ENCODE data around the gene NPLOC4. TPM values are rescaled to one million over a fixed set of nuclear protein-coding genes. Genes with fewer than 3 reads are reported as not detected.
A peak's percentile ranks its signal among the peaks of the same experiment; 100 is the strongest.

The NPLOC4 gene
- total RNA-seq, 4 donors from 2014 or later, result 45.8 to 98.5 (median 58.1) TPM

- H3K4me1 ChIP-seq, result peaks cover 8 to 31% of the 10 kb centered on the region in 2 donors
- peak; percentile 28 to 44 for DNase-seq
- intact Hi-C loops (cut with DNase I), result no loop called here
- no peak for TF ChIP-seq POLR2A (IDR thresholded peaks at IDR 0.05)
- TF ChIP-seq, protein P1, sequence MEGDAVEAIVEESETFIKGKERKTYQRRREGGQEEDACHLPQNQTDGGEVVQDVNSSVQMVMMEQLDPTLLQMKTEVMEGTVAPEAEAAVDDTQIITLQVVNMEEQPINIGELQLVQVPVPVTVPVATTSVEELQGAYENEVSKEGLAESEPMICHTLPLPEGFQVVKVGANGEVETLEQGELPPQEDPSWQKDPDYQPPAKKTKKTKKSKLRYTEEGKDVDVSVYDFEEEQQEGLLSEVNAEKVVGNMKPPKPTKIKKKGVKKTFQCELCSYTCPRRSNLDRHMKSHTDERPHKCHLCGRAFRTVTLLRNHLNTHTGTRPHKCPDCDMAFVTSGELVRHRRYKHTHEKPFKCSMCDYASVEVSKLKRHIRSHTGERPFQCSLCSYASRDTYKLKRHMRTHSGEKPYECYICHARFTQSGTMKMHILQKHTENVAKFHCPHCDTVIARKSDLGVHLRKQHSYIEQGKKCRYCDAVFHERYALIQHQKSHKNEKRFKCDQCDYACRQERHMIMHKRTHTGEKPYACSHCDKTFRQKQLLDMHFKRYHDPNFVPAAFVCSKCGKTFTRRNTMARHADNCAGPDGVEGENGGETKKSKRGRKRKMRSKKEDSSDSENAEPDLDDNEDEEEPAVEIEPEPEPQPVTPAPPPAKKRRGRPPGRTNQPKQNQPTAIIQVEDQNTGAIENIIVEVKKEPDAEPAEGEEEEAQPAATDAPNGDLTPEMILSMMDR (IDR thresholded peaks at IDR 0.05), result no peak
- WGBS, 2 donors, result 83 to 84% methylated on average over 15 to 21 of the region's 21 CpGs
- H3K4me3 ChIP-seq (replicated peaks in 1 of 3), result no peak overlapping the region
- no peaks in the 10 kb centered on the region for H3K27me3 ChIP-seq
- H3K27ac ChIP-seq, result no peak overlapping the region
- peaks cover 29 to 35% of the 10 kb centered on the region in 2 donors for H3K36me3 ChIP-seq
- no peaks in the 10 kb centered on the region for H3K9me3 ChIP-seq
Observed at GRCh38 chr17:81557276-81558114, 79.4 kb downstream of the NPLOC4 start.

DNA sequence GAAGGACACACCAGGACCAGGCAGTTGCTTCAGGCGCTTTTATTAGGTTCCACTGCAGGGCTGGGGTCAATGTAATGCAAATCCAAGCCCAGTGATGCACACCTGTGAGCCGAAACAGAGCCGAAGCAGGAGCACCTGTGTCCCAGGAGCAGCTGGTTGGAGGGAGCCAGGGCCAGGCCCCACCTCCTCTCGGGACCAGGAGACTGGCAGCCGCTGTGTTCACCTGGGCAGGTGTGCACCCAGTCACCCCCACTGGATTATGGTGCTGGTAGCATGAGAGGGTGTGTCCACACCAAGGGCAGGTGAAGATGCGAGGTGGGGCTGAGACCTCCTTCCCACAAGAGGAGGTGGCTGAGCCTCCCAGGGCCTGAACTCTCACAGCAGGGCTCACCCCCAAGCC lies 80.0 kb downstream of the NPLOC4 start:
- Histone ChIP-seq H3K9me3 (no peaks in the 10 kb centered on the region), H3K4me1 (peaks cover 8 to 31% of the 10 kb centered on the region in 2 donors), H3K27me3 (no peaks in the 10 kb centered on the region), H3K4me3 (replicated peaks in 1 of 3) (no peak overlapping the region), H3K27ac (no peak overlapping the region), H3K36me3 (peaks cover 26 to 32% of the 10 kb centered on the region in 2 donors)
- 96 to 98% methylated on average over 2 to 4 of the region's 6 CpGs for WGBS, 2 donors
- intact Hi-C loops (cut with DNase I), result no loop called here
- TF ChIP-seq, protein P1 (IDR thresholded peaks at IDR 0.05), result no peak
- TF ChIP-seq POLR2A (IDR thresholded peaks at IDR 0.05), result no peak
- no peak for DNase-seq

GRCh38 chr17:81556175-81556691 lies 80.7 kb downstream of the NPLOC4 start:
- 87% methylated on average over 7 to 9 of the region's 9 CpGs for WGBS, 2 donors
- Histone ChIP-seq H3K27me3 (no peaks in the 10 kb centered on the region), H3K4me1 (peaks cover 11 to 35% of the 10 kb centered on the region in 2 donors), H3K36me3 (peaks cover 26% of the 10 kb centered on the region in 2 donors), H3K4me3 (replicated peaks in 1 of 3) (no peak overlapping the region), H3K27ac (no peak overlapping the region), H3K9me3 (no peaks in the 10 kb centered on the region)
- TF ChIP-seq, protein P1 (IDR thresholded peaks at IDR 0.05), result no peak
- TF ChIP-seq POLR2A (IDR thresholded peaks at IDR 0.05), result no peak
- DNase-seq, result peak; percentile 42 to 44
- intact Hi-C loops (cut with DNase I), result no loop called here

GRCh38 chr17:81553616-81554181 lies 83.2 kb downstream of the NPLOC4 start:
- H3K4me3 ChIP-seq (replicated peaks in 1 of 3), result peak overlapping the region in 1 of 3 donors; percentile 97
- H3K9me3 ChIP-seq, result no peaks in the 10 kb centered on the region
- H3K4me1 ChIP-seq, result peaks cover 14 to 40% of the 10 kb centered on the region in 2 donors
- no peak for TF ChIP-seq POLR2A (IDR thresholded peaks at IDR 0.05)
- TF ChIP-seq, protein P1 (IDR thresholded peaks at IDR 0.05), result no peak
- peak overlapping the region in 1 of 3 donors; percentile 14 for H3K27ac ChIP-seq
- no peak for DNase-seq
- intact Hi-C loops (cut with DNase I), result no loop called here
- 39 to 44% methylated on average over 21 to 24 of the region's 24 CpGs for WGBS, 2 donors
- no peaks in the 10 kb centered on the region for H3K27me3 ChIP-seq
- H3K36me3 ChIP-seq, result peaks cover 6 to 8% of the 10 kb centered on the region in 2 donors

Data from thyroid gland (tissue), 4 donors.